H1 (cell line): ENCODE data around the gene RFX1. TPM values are rescaled to one million over a fixed set of nuclear protein-coding genes. Genes with fewer than 3 reads are reported as not detected.

ENCODE experiments used
- EZH2 ChIP-seq: fragments of 200-600 bp; sonication (generic); IDR thresholded peaks from 2 replicates; pipeline ENCODE4 v1.7.1; 2012; ENCODE audit warnings: low read depth, mild to moderate bottlenecking, moderate library complexity, low read length, inconsistent platforms; ENCODE audit not compliant: severe bottlenecking
- JUND ChIP-seq: IDR thresholded peaks from 2 replicates; pipeline ENCODE4 v1.6.1; 2011; ENCODE audit warnings: mild to moderate bottlenecking, improper control_type of control experiment, low read length
- polyA plus RNA-seq, 7 experiments: library from polyadenylated mRNA; depleted of rRNA in 3 of 7; stranded (reverse) in 5 of 7; unstranded in 2 of 7; fragments of >200 nt in 5 of 7; fragments of 200-250 nt in 2 of 7; gene quantifications; 1 replicate in 5 of 7; 2 replicates in 1 of 7; 4 replicates in 1 of 7; pipeline versions ENCODE4 v1.2.1 to v1.2.3, GENCODE V29; 2011 to 2013; ENCODE audit warnings: missing spikeins in 2 of 7, mixed read lengths in 2 of 7
- total RNA-seq: library from RNA; stranded (reverse); fragmentation: NEBNext Ultra II Directional; extraction: Animal tissue kit (Norgen Biotek cat#: 25700); gene quantifications from 2 replicates; pipeline ENCODE4 v1.2.1, GENCODE V29; 2021

Gene RFX1
- total and polyA plus RNA-seq, 2 of the 8 experiments (the other 6 are each of a cell fraction or from before 2014, with no cell fraction given): 4.9 to 17.0 TPM

DNA sequence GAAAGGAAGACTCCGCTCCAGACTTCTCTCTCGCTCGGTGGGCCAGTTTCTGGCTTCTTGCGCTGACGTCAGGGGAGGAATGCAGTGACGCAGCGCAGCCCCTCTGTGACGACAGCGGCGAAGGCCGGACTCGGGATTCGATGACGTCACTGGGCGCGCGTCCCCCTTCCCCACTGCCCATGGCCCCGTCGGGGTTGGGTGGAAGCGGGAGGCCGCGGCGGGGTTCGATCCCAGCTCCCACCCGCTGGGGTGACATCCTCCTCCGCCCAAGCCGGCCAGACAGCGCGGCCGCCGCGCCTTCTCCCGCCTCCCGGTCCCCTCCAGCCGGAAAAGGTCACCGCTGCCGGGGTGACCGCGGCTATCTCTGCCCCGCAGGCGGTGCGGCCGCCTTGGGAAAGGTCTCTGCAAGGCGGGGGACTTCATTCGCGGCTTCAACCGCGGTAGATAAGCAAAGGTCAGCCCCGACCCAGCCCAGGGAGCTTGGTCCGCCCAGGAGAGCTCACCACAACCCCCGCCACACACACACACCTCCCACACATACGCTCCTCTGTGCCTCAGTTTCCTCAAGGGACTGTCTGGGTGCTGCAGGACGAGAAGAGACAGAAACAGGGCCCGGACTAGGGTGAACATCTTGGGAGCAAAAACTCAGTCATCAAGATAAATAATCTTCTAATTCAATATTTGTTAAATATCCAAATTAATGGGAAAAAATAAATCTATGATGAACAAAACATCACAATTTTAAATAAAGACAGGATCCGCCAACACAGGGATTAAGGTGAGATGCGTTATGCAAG, 844 bp upstream of the RFX1 start (continued):
- peak; percentile 99 for TF ChIP-seq JUND
- no peak for TF ChIP-seq EZH2
- TF ChIP-seq, all 59 proteins: peak for 20
